Measurements from ENCODE around the gene ANKS1B.

Gene ANKS1B

GRCh38 chr12:98698603-98699463 is 1285.9 kb downstream of the ANKS1B start:
- Histone ChIP-seq H3K4me3 (ENCODE audit: low read depth, low read length) (no peak overlapping the region), H3K4me1 (no peaks in the 10 kb centered on the region), H3K9me3 (no peaks in the 10 kb centered on the region), H3K36me3 (no peaks in the 10 kb centered on the region), H3K27me3 (no peaks in the 10 kb centered on the region)
- peak; percentile 84 for TF ChIP-seq CTCF (IDR thresholded peaks at IDR 0.05; ENCODE audit: low read depth, low read length)
- peak; percentile 53 for DNase-seq

GRCh38 chr12:98697209-98697608 is 1287.5 kb downstream of the ANKS1B start:
- DNase-seq = no peak
- H3K27me3 ChIP-seq = no peaks in the 10 kb centered on the region
- TF ChIP-seq CTCF (IDR thresholded peaks at IDR 0.05; ENCODE audit: low read depth, low read length) = no peak
- H3K4me1 ChIP-seq = no peaks in the 10 kb centered on the region
- no peaks in the 10 kb centered on the region for H3K36me3 ChIP-seq
- H3K9me3 ChIP-seq = no peaks in the 10 kb centered on the region
- no peak overlapping the region for H3K4me3 ChIP-seq (ENCODE audit: low read depth, low read length)

- no peak for TF ChIP-seq CTCF (IDR thresholded peaks at IDR 0.05; ENCODE audit: low read depth, low read length)
- H3K4me3 ChIP-seq (ENCODE audit: low read depth, low read length) = no peak overlapping the region
- no peaks in the 10 kb centered on the region for H3K4me1 ChIP-seq
- no peak for DNase-seq
- H3K27me3 ChIP-seq = no peaks in the 10 kb centered on the region
- H3K36me3 ChIP-seq = no peaks in the 10 kb centered on the region
- no peaks in the 10 kb centered on the region for H3K9me3 ChIP-seq
These were observed 1288.6 kb downstream of the ANKS1B start for GRCh38 chr12:98696036-98696646.

GRCh38 chr12:98691351-98691750 is 1293.4 kb downstream of the ANKS1B start:
- no peaks in the 10 kb centered on the region for H3K36me3 ChIP-seq
- DNase-seq = no peak
- H3K4me1 ChIP-seq = no peaks in the 10 kb centered on the region
- TF ChIP-seq CTCF (IDR thresholded peaks at IDR 0.05; ENCODE audit: low read depth, low read length) = no peak
- H3K4me3 ChIP-seq (ENCODE audit: low read depth, low read length) = no peak overlapping the region
- no peaks in the 10 kb centered on the region for H3K27me3 ChIP-seq
- no peaks in the 10 kb centered on the region for H3K9me3 ChIP-seq

DNA sequence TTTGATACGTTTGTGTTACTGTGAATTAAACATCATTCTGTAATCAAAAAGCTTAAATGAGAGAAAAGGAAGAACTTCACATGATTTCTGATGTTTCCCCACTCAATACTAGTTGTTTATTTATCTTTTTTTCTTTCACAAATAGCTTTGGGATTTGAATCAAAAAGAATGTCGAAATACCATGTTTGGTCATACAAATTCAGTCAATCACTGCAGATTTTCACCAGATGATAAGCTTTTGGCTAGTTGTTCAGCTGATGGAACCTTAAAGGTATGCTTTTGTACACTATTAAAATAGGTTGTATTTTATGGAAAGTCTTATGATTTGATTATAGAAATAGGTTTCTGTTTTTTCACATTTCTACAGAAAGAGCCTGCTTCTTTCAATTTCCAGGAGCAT is 1298.1 kb downstream of the ANKS1B start:
- no peak overlapping the region for H3K4me3 ChIP-seq (ENCODE audit: low read depth, low read length)
- H3K4me1 ChIP-seq = no peaks in the 10 kb centered on the region
- no peaks in the 10 kb centered on the region for H3K27me3 ChIP-seq
- H3K9me3 ChIP-seq = no peaks in the 10 kb centered on the region
- no peak for TF ChIP-seq CTCF (IDR thresholded peaks at IDR 0.05; ENCODE audit: low read depth, low read length)
- no peak for DNase-seq
- H3K36me3 ChIP-seq = peaks cover 3% of the 10 kb centered on the region; the same call in 1 of the 2 replicates
